GM12872 (cell line): ENCODE data around the gene SRF.

Source experiments
- TF ChIP-seq, protein P1 (sequence below): IDR thresholded peaks from 3 replicates; pipeline ENCODE4 v1.5.1; 2011; ENCODE audit warnings: low read depth, mild to moderate bottlenecking, low read length, moderate library complexity; ENCODE audit not compliant: insufficient read depth

SRF gene

DNA sequence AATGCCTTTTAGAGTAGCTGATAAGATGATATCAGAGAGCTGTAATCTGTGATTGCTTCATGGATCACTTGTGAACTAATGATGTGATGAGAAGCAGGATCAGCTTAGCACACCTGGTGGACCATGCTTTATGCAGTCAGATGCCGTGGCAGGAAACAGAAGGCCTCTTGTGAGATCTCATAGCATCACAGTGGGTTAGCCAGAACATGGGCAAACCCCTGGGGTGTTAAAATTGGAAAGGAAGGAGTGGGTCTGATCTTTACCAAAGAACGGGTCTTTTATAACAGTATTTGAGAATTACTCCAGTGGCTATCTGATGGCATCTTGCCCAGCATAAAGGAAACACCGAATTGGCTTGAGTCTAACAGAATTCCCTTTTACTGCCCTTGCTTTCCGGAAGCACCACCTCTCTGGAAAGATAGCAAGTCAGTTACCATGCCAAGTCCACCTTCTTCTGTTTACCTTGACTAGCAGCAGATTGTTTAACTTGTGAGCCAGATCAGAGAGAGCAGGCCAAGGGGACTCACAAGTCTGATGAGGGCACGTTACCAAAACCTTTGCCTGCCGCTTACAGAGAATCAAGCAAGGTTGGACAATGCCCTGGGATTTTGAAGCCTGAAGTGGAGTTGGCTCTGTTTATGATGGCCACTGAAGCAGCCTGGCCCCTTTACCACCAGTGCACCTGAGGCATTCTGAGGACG is 20.9 kb upstream of the SRF start:
- TF ChIP-seq, protein P1, sequence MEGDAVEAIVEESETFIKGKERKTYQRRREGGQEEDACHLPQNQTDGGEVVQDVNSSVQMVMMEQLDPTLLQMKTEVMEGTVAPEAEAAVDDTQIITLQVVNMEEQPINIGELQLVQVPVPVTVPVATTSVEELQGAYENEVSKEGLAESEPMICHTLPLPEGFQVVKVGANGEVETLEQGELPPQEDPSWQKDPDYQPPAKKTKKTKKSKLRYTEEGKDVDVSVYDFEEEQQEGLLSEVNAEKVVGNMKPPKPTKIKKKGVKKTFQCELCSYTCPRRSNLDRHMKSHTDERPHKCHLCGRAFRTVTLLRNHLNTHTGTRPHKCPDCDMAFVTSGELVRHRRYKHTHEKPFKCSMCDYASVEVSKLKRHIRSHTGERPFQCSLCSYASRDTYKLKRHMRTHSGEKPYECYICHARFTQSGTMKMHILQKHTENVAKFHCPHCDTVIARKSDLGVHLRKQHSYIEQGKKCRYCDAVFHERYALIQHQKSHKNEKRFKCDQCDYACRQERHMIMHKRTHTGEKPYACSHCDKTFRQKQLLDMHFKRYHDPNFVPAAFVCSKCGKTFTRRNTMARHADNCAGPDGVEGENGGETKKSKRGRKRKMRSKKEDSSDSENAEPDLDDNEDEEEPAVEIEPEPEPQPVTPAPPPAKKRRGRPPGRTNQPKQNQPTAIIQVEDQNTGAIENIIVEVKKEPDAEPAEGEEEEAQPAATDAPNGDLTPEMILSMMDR, result no peak

DNA sequence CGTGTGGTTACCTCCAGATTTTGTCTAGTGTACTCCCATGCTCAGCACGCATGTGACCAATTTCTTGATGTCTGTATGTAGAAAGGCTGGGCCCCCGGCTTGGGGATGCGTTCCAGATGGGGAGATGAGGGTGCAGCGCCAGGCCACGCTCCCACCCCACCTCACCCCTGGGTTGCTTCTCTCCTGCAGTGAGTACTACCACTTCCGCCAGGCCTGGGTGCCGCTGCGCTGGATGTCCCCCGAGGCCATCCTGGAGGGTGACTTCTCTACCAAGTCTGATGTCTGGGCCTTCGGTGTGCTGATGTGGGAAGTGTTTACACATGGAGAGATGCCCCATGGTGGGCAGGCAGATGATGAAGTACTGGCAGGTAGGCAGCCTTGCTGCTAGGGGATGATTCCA is 11.5 kb upstream of the SRF start:
- TF ChIP-seq, protein P1, result no peak

DNA sequence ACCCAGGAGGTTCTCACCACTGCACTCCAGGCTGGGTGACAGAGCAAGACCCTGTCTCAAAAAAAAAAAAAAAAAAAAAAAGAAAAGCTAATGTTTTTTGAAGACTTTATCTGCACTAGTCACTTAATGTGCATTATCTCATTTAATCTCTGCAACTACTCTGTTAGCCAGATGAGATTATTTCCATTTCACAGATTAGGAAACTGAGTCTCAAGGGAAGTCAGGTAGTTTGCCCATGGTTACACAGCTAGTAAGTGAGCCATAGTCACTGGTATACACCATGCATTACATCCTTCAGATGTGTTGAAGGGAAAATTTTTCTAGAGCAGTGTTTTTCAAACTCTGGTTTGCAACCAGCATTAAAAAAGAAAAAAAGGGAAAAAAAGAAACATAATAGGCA is 7.2 kb upstream of the SRF start:
- TF ChIP-seq, protein P1, result no peak

DNA sequence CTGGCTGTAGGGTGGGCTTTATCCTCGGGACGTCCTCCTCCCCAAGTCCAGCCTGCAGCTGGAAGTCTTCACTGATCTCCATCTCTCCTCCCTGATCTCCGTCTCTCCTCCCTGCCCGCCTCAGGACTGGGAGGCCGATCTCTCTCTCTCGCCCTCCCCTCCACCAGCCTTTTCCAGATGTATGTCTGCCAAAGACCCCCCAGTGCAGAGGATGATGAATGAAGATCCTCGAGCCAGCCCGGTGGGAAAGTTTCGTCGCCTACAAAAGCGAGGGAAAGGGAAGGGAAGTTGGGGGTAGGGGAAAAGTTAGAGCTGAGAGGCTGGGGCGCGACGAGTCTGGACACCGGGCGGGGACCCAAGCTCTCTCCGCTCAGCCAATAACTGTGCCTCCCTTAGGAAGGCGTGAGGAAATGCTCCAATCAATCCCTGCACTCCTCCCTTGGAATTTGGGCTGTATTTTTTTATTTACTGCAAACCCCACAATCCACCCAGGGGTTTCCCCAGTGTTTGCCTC is 595 bp upstream of the SRF start:
- TF ChIP-seq, protein P1, result no peak

DNA sequence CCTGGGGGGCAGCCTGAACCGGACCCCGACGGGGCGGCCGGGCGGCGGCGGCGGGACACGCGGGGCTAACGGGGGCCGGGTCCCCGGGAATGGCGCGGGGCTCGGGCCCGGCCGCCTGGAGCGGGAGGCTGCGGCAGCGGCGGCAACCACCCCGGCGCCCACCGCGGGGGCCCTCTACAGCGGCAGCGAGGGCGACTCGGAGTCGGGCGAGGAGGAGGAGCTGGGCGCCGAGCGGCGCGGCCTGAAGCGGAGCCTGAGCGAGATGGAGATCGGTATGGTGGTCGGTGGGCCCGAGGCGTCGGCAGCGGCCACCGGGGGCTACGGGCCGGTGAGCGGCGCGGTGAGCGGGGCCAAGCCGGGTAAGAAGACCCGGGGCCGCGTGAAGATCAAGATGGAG is 636 bp downstream of the SRF start:
- TF ChIP-seq, protein P1, result no peak

DNA sequence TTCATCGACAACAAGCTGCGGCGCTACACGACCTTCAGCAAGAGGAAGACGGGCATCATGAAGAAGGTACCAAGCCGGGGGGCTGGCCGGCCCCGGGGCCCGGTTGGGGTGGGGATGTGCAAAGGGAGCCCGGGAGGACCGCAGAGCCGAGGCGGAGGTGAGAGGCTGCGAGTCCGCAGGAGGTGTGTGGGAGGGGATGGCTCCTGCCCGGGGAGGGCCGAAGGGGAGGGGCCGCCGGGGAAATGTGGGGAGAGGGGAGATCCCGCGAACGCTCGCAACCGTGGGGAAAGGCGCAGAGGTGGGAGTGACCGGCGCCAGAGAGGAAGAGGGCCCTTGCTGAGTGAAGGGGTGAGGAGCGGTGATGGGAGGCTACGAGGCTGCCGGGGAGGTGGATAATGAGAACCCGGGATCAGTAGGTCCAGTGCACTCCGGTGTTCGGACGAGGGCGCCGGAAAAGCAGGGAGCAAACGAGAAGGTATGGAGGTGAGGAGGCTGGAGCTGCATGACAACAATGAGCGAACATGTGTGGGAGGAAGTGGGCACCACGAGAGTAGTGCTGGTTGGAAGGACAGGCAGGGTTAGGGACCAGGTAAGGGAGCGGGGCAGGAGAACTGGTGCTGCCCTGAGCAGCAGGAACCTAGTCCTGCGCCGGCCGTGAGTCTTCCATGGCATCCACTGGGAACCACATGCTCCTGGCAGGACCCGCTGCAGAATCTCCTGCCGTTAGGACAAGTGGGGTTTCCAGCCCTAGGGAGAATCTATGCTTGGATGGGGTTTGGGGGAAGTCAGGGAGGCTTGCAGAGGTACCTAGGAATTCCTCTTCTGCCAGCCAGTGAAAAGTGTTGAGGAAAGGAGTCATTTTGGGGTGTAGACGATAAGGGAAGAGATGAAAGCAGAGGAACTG is 1.3 kb downstream of the SRF start:
- TF ChIP-seq, protein P1, result no peak

DNA sequence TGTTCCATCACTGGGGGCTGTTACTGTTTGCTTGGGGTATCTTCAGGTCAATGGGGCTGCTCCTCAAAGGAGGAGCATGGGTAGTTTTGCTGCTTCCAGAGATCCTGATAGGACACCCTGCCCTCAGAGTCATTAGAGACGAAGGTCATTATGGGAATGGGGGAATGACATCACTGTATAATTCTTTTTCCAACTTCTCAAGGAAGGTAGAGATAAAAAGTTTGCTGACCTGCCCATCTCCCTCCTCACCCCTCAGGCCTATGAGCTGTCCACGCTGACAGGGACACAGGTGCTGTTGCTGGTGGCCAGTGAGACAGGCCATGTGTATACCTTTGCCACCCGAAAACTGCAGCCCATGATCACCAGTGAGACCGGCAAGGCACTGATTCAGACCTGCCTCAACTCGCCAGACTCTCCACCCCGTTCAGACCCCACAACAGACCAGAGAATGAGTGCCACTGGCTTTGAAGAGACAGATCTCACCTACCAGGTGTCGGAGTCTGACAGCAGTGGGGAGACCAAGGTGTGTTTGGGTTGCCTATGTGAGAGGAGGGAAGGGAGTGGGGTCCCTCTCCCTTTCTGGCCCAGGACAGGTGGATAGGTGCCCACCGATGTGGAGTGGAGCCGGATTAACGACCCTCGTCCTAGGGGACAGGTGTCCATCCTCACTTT is 2.7 kb downstream of the SRF start:
- TF ChIP-seq, protein P1, result no peak
